Measurements from ENCODE around the gene ARHGEF19. TPM values are rescaled to one million over a fixed set of nuclear protein-coding genes. Genes with fewer than 3 reads are reported as not detected.

ARHGEF19 gene
- total and polyA plus RNA-seq, 2 of the 13 experiments (the other 11 are each of a cell fraction or from before 2014, with no cell fraction given), result 1.7 to 1.8 TPM

GRCh38 chr1:16246961-16247360 is 34.5 kb upstream of the ARHGEF19 start:
- no peak overlapping the region for H2AFZ ChIP-seq (ENCODE audit: low read length)
- H3K9ac ChIP-seq (ENCODE audit: insufficient read depth, low read depth, low read length), result no peak overlapping the region
- no peak overlapping the region for H3K27ac ChIP-seq (ENCODE audit: extremely low read length, insufficient read depth, low read length)
- H3K79me2 ChIP-seq (ENCODE audit: insufficient read depth, low read length), result no peaks in the 10 kb centered on the region
- CTCF ChIA-PET (ENCODE audit: low intra/inter-chr PET ratio, low total read pairs), result no interaction called here
- no peak overlapping the region for H3K4me2 ChIP-seq (ENCODE audit: low read depth, low read length)
- in situ Hi-C loops (cut with HindIII; ENCODE audit: extremely low pct_ligation_motif_present, low pct_unique_long_range_greater_than_20kb), result no loop called here
- no peak for DNase-seq (ENCODE audit: low spot score)
- no peaks in the 10 kb centered on the region for H4K20me1 ChIP-seq (ENCODE audit: insufficient read depth, low read length)
- H3K27me3 ChIP-seq (ENCODE audit: control insufficient read depth in 1 of 2, insufficient read depth in 2 of 2, low read length in 2 of 2), result no peaks in the 10 kb centered on the region
- 97% methylated on average over 5 of the region's 5 CpGs for WGBS (ENCODE audit: low lambda C conversion rate)
- no peak overlapping the region for H3K4me3 ChIP-seq (replicated peaks in 1 of 3; ENCODE audit: insufficient read depth in 1 of 3, low read depth in 2 of 3, low read length in 3 of 3)
- no peak for ATAC-seq
- peaks cover 8 to 28% of the 10 kb centered on the region in 2 experiments; a peak in 4 of 5 replicates for H3K36me3 ChIP-seq (replicated peaks in 1 of 2; ENCODE audit: control insufficient read depth in 1 of 2, insufficient read depth in 2 of 2, low read length in 2 of 2)
- intact Hi-C loops (cut with micrococcal nuclease; ENCODE audit: unreplicated experiment), result no loop called here
- no peaks in the 10 kb centered on the region for H3K9me3 ChIP-seq (ENCODE audit: low read length)
- FAIRE-seq, result no peak
- H3K4me1 ChIP-seq (ENCODE audit: insufficient read depth, low read length), result peaks cover 11% of the 10 kb centered on the region; the same call in 1 of the 2 replicates
- BruUV-seq (replicated peaks), result no TSS peak
- POLR2A ChIA-PET, result no interaction called here
- TF ChIP-seq ZBTB4 (CRISPR knock-in tag; IDR thresholded peaks at IDR 0.05; ENCODE audit: borderline replicate concordance), result no peak
- TF ChIP-seq ZSCAN20 (CRISPR knock-in tag; IDR thresholded peaks at IDR 0.05; ENCODE audit: borderline replicate concordance), result no peak
- TF ChIP-seq MEIS1 (CRISPR knock-in tag; IDR thresholded peaks at IDR 0.05; ENCODE audit: borderline replicate concordance), result no peak
- TF ChIP-seq RARG (CRISPR knock-in tag; IDR thresholded peaks at IDR 0.05; ENCODE audit: low read depth), result no peak
- TF ChIP-seq GATA4 (IDR thresholded peaks at IDR 0.05; ENCODE audit: borderline replicate concordance, low read depth), result no peak
- TF ChIP-seq SNAPC5 (CRISPR knock-in tag; IDR thresholded peaks at IDR 0.05; ENCODE audit: borderline replicate concordance), result no peak
- no peak for TF ChIP-seq UBTF (CRISPR knock-in tag; IDR thresholded peaks at IDR 0.05)
- no peak for TF ChIP-seq ZC3H4 (CRISPR knock-in tag; IDR thresholded peaks at IDR 0.05; ENCODE audit: borderline replicate concordance)
- TF ChIP-seq ZNF580 (CRISPR knock-in tag; IDR thresholded peaks at IDR 0.05; ENCODE audit: borderline replicate concordance, low read depth), result no peak
- no peak for TF ChIP-seq SATB2 (CRISPR knock-in tag; IDR thresholded peaks at IDR 0.05)
- TF ChIP-seq ZNF576 (CRISPR knock-in tag; IDR thresholded peaks at IDR 0.05), result no peak
- no peak for TF ChIP-seq ZNF205 (CRISPR knock-in tag; IDR thresholded peaks at IDR 0.05)
- TF ChIP-seq ZNF18 (CRISPR knock-in tag; IDR thresholded peaks at IDR 0.05; ENCODE audit: insufficient replicate concordance), result no peak

Data from HepG2 (cell line).